Bronchial epithelial cell (primary cell): Measurements from ENCODE around the gene KCNA2. TPM values are rescaled to one million over a fixed set of nuclear protein-coding genes. Genes with fewer than 3 reads are reported as not detected.

Experiments used
- DNase-seq: peaks from one replicate; pipeline ENCODE4 v3.0.0-alpha.2; 2010; ENCODE audit warnings: low read depth
- FAIRE-seq: peaks from 2 replicates; lab custom pipeline; 2011; peaks lifted over from hg19 to GRCh38; lab: Jason Lieb, UNC
- H3K27me3 ChIP-seq: 2 replicates; pipeline ENCODE4 v1.5.1; 2011; ENCODE audit warnings: low read length; ENCODE audit not compliant: control insufficient read depth, insufficient read depth
- H3K36me3 ChIP-seq: 2 replicates; pipeline ENCODE4 v1.5.1; 2011; ENCODE audit warnings: low read length; ENCODE audit not compliant: control insufficient read depth, insufficient read depth
- H3K4me3 ChIP-seq: 2 replicates; pipeline ENCODE4 v1.5.1; 2011; ENCODE audit warnings: mild to moderate bottlenecking, low read depth, low read length, control low read depth
- CTCF ChIP-seq: IDR thresholded peaks from 2 replicates; pipeline ENCODE4 v1.5.1; 2011; ENCODE audit warnings: mild to moderate bottlenecking, moderate library complexity, low read length, control low read depth, inconsistent platforms; ENCODE audit not compliant: insufficient read depth, severe bottlenecking
- total RNA-seq: library from RNA; depleted of rRNA; stranded (reverse); fragments of >200 nt; gene quantifications from 2 replicates; pipeline ENCODE4 v1.2.1, GENCODE V29; 2014

The KCNA2 gene
- total RNA-seq, 1 donor from 2014 or later = not detected

GRCh38 chr1:110617589-110617988 is 11.4 kb upstream of the KCNA2 start:
- Histone ChIP-seq H3K27me3 (peaks cover 13% of the 10 kb centered on the region), H3K36me3 (no peaks in the 10 kb centered on the region), H3K4me3 (no peak overlapping the region)
- DNase-seq (no peak), FAIRE-seq (no peak)
- no peak for TF ChIP-seq CTCF

DNA sequence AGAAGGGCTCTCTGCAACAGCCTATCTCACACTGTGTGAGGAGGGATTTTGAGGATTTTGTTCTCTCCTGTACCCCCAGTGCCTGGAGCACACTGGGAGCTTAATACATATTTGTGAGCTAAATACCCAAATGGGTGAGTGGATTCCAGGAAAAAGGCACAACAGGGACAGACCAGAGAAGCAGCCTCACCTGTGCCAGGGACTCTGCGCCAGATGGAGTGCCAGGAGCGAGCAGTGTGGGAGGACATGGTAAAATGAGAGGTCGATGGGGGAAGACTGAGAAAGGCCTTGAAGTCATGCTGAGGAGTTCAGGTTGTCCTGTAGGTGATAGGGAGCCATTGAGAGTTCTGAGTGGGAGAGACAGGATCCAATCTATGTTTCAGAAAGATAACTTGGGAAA is 11.0 kb upstream of the KCNA2 start:
- FAIRE-seq (no peak), DNase-seq (no peak)
- TF ChIP-seq CTCF = no peak
- Histone ChIP-seq H3K36me3 (no peaks in the 10 kb centered on the region), H3K27me3 (peaks cover 13% of the 10 kb centered on the region), H3K4me3 (no peak overlapping the region)

DNA sequence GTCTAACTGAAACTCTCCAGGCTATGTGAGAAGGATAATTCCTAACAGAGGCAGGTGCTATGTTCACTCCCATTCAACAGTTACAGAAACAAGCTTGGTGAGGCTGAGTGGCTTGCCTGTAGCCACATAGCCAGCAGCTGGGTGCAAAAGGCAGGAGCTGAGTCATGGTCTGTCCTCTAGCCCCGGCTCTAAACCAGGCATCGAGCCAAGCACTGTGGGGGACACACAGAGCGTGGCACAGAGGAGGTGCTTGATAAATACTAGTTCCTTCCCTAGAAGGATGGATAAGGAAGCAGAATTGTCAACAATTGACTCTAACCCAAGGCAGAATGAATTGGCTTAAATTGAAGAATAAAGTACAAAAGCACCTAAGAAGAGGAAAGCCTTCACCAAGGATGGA is 10.4 kb upstream of the KCNA2 start:
- DNase-seq = no peak
- no peak for FAIRE-seq
- Histone ChIP-seq H3K27me3 (peaks cover 13% of the 10 kb centered on the region), H3K36me3 (no peaks in the 10 kb centered on the region), H3K4me3 (no peak overlapping the region)
- TF ChIP-seq CTCF = no peak

DNA sequence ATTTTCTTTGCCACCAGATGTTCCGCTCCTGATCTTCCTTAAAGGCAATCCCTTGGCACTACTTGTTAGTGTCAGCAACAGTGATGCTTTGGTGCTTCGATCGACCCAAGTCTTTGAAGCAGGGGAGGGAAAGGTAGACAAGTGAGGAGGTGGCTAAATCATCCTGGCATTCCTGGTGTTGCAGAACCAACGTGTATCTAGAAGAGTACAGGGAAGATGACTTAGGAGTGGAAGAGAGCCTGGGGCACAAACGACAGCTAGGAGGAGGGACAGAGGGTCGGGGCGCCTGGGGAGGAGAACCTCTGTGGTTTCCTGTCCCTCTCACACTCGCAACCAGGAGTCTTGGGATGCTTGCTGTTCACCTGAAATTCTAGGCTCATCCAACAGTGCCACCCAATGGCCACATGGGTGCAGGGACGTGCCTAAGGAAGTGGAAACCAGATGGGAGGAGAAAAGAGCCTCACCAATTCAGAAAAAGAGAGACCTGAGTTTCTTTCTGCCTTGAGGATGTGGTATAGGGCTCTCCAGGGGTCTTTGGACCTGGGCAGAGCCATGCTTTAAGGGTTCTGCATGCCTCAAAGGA is 9.5 kb upstream of the KCNA2 start:
- DNase-seq (peak; percentile 67), FAIRE-seq (no peak)
- Histone ChIP-seq H3K4me3 (no peak overlapping the region), H3K36me3 (no peaks in the 10 kb centered on the region), H3K27me3 (peaks cover 13% of the 10 kb centered on the region)
- peak; percentile 87 for TF ChIP-seq CTCF

GRCh38 chr1:110612060-110612745 is 6.0 kb upstream of the KCNA2 start:
- FAIRE-seq = no peak
- no peaks in the 10 kb centered on the region for H3K36me3 ChIP-seq
- no peak for TF ChIP-seq CTCF
- H3K4me3 ChIP-seq = no peak overlapping the region
- peaks cover 21% of the 10 kb centered on the region for H3K27me3 ChIP-seq
- DNase-seq = peak; percentile 54

GRCh38 chr1:110610696-110611286 is 4.6 kb upstream of the KCNA2 start:
- Histone ChIP-seq H3K27me3 (peaks cover 32% of the 10 kb centered on the region), H3K4me3 (no peak overlapping the region), H3K36me3 (no peaks in the 10 kb centered on the region)
- FAIRE-seq = peak; percentile 50
- no peak for DNase-seq
- no peak for TF ChIP-seq CTCF
